A549 (cell line): Measurements from ENCODE around the gene KIF1B. TPM values are rescaled to one million over a fixed set of nuclear protein-coding genes. Genes with fewer than 3 reads are reported as not detected.

ENCODE experiments used
- ATAC-seq, 2 experiments: fragments of 200-7000 bp in 1 of 2; fragments of >200 bp in 1 of 2; cut with Nextera tagmentation in 1 of 2; cut with Tn5 transposase in 1 of 2; 3 replicates each; pipeline versions ENCODE4 v1.8.0 to v1.9.1; 2018 to 2020; ENCODE audit warnings: mild to moderate bottlenecking in 1 of 2, moderate library complexity in 1 of 2
- CTCF ChIA-PET: fragments of 300-600 bp; sonication (Branson Sonifier 250); formaldehyde crosslinking; extraction: SDS; loops from one replicate; lab custom pipeline; 2021; ENCODE audit warnings: antibody characterized with exemption, inconsistent platforms; lab: Yijun Ruan, JAX
- POLR2A ChIA-PET: fragments of 350-600 bp; formaldehyde crosslinking; extraction: SDS; loops from one replicate; lab custom pipeline; 2021; ENCODE audit warnings: antibody characterized with exemption, inconsistent platforms; lab: Yijun Ruan, JAX
- DNase-seq, 2 experiments: peaks; one replicate each; pipeline versions ENCODE4 v3.0.0 to v3.0.0-alpha.2; 2011 to 2016; ENCODE audit warnings: low read depth in 1 of 2, low spot score in 1 of 2
- FAIRE-seq: peaks from 2 replicates; lab custom pipeline; 2011; peaks lifted over from hg19 to GRCh38; lab: Jason Lieb, UNC
- H3K27ac ChIP-seq, 2 experiments: fragments of >200 bp; sonication (Bioruptor Twin); formaldehyde crosslinking; 3 replicates each; pipeline ENCODE4 v1.5.1; 2016 to 2017
- H3K4me1 ChIP-seq: fragments of >200 bp; sonication (Bioruptor Twin); formaldehyde crosslinking; 3 replicates; pipeline ENCODE4 v1.6.1; 2016
- H3K4me2 ChIP-seq: fragments of >200 bp; sonication (Bioruptor Twin); formaldehyde crosslinking; 3 replicates; pipeline ENCODE4 v1.6.1; 2016
- H3K4me3 ChIP-seq: fragments of >200 bp; sonication (Bioruptor Twin); formaldehyde crosslinking; 3 replicates; pipeline ENCODE4 v1.5.1; 2016
- H3K9me3 ChIP-seq: fragments of >200 bp; sonication (Bioruptor Twin); formaldehyde crosslinking; 3 replicates; pipeline ENCODE4 v1.6.1; 2016
- BHLHE40 ChIP-seq: IDR thresholded peaks from 2 replicates; pipeline ENCODE4 v1.6.1; 2012; ENCODE audit warnings: low read depth, low read length, inconsistent platforms
- CBX8 ChIP-seq: fragments of 200-600 bp; sonication (generic); IDR thresholded peaks from 2 replicates; pipeline ENCODE4 v1.6.1; 2016
- CHD4 ChIP-seq: fragments of 200-600 bp; sonication (generic); IDR thresholded peaks from 2 replicates; pipeline ENCODE4 v1.6.1; 2016; ENCODE audit warnings: antibody characterized with exemption, mild to moderate bottlenecking, borderline replicate concordance
- EHF ChIP-seq: fragments of 250-450 bp; sonication (Bioruptor Pico); IDR thresholded peaks from 2 replicates; pipeline ENCODE4 v1.5.0; 2020; ENCODE audit warnings: mild to moderate bottlenecking
- FOXS1 ChIP-seq: fragments of 250-450 bp; sonication (Bioruptor Pico); IDR thresholded peaks from 2 replicates; pipeline ENCODE4 v1.5.0; 2020; ENCODE audit warnings: mild to moderate bottlenecking, moderate library complexity
- KDM5A ChIP-seq: fragments of 200-600 bp; sonication (generic); IDR thresholded peaks from 2 replicates; pipeline ENCODE4 v1.6.1; 2016; ENCODE audit warnings: antibody characterized with exemption, mild to moderate bottlenecking
- MAFK ChIP-seq: fragments of 450-650 bp; IDR thresholded peaks from 2 replicates; pipeline ENCODE4 v1.6.1; 2014; ENCODE audit not compliant: partially characterized antibody
- PHF8 ChIP-seq: fragments of 200-600 bp; sonication (generic); IDR thresholded peaks from 2 replicates; pipeline ENCODE4 v1.6.1; 2016; ENCODE audit warnings: low read depth, mild to moderate bottlenecking, antibody characterized with exemption, moderate library complexity, borderline replicate concordance
- POLR2AphosphoS2 ChIP-seq: conservative IDR thresholded peaks from 2 replicates; pipeline ENCODE4 v1.6.1; 2012; ENCODE audit warnings: low read length, improper control_type of control experiment, inconsistent platforms
- RARB ChIP-seq: fragments of 250-450 bp; sonication (Bioruptor Pico); IDR thresholded peaks from 2 replicates; pipeline ENCODE4 v1.8.0; 2021; ENCODE audit warnings: mild to moderate bottlenecking, moderate library complexity
- RCOR1 ChIP-seq: fragments of 150-350 bp; IDR thresholded peaks from 2 replicates; pipeline ENCODE4 v1.6.1; 2014; ENCODE audit warnings: antibody characterized with exemption, low read length, low read depth
- RFX5 ChIP-seq: fragments of 450-650 bp; IDR thresholded peaks from 2 replicates; pipeline ENCODE4 v1.7.1; 2014; ENCODE audit warnings: antibody characterized with exemption, mild to moderate bottlenecking, moderate library complexity
- SREBF2 ChIP-seq: fragments of 450-650 bp; IDR thresholded peaks from 2 replicates; pipeline ENCODE4 v1.6.1; 2014; ENCODE audit warnings: mild to moderate bottlenecking, moderate library complexity
- ZSCAN20 ChIP-seq: fragments of 250-450 bp; sonication (Bioruptor Pico); IDR thresholded peaks from 2 replicates; pipeline ENCODE4 v1.8.0; 2022; ENCODE audit warnings: mild to moderate bottlenecking, moderate library complexity
- WGBS: methylation state at CpG from one replicate; pipeline ENCODE4 v1.1.6; 2017; ENCODE audit errors: missing lambda C conversion rate; 5-methylcytosine and 5-hydroxymethylcytosine counted together
- polyA plus RNA-seq, 4 experiments: library from polyadenylated mRNA; depleted of rRNA in 3 of 4; stranded (reverse); fragments of >200 nt; fragmentation: RNase III in 1 of 4; extraction: RNeasy Plus Mini Kit Qiagen cat#74134 plus additional on column Dnase treatment in 1 of 4; gene quantifications; 2 replicates in 3 of 4; 3 replicates in 1 of 4; pipeline ENCODE4 v1.2.3, GENCODE V29; 2011 to 2017
- TF ChIP-seq, protein P1 (sequence below): fragments of 200-600 bp; sonication (generic); IDR thresholded peaks from 2 replicates; pipeline ENCODE4 v1.6.1; 2016; ENCODE audit warnings: antibody characterized with exemption, mild to moderate bottlenecking, moderate library complexity
- TF ChIP-seq, protein P2 (sequence below): IDR thresholded peaks from 2 replicates; pipeline ENCODE4 v1.6.1; 2012; ENCODE audit warnings: low read depth, borderline replicate concordance
- TF ChIP-seq, protein P3 (sequence below): fragments of >200 bp; sonication (Bioruptor Twin); formaldehyde crosslinking; IDR thresholded peaks from 2 replicates; pipeline ENCODE4 v1.6.1; 2016
- TF ChIP-seq, protein P4 (sequence below): fragments of 450-650 bp; IDR thresholded peaks from 2 replicates; pipeline ENCODE4 v1.6.1; 2014; ENCODE audit warnings: antibody characterized with exemption
- TF ChIP-seq, protein P5 (sequence below): fragments of >200 bp; sonication (Bioruptor Twin); formaldehyde crosslinking; IDR thresholded peaks from 3 replicates; pipeline ENCODE4 v1.6.1; 2016
- TF ChIP-seq, protein P6 (sequence below): fragments of 250-450 bp; sonication (Bioruptor Pico); IDR thresholded peaks from 2 replicates; pipeline ENCODE4 v1.5.0; 2021; ENCODE audit warnings: mild to moderate bottlenecking, moderate library complexity, borderline replicate concordance
- TF ChIP-seq, protein P7 (sequence below): IDR thresholded peaks from 2 replicates; pipeline ENCODE4 v1.6.1; 2012
- TF ChIP-seq, protein P8 (sequence below): fragments of >200 bp; sonication (Bioruptor Twin); formaldehyde crosslinking; IDR thresholded peaks from 3 replicates; pipeline ENCODE4 v1.5.1; 2016

KIF1B gene
- polyA plus RNA-seq, 2 of the 4 experiments (the other 2 are of a cell fraction), result 9.8 to 18.3 TPM

DNA sequence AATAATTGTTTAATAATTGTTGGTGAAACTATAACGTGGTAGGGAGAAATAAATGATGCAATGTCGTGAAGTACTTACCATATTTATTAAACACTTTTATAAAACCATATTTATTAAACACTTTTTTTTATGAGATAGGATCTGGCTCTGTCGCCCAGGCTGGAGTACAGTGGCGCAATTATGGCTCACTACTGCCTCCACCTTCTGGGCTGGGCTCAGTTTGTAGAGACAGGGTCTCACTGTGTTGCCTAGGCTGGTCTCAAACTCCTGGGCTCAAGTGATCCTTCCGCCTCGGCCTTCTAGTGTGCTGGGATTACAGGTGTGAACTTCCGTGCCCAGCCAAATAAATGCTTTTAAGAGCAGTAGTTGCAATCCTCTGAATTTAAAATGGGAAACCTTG, 112.5 kb downstream of the KIF1B start (continued):
- TF ChIP-seq, protein P1, sequence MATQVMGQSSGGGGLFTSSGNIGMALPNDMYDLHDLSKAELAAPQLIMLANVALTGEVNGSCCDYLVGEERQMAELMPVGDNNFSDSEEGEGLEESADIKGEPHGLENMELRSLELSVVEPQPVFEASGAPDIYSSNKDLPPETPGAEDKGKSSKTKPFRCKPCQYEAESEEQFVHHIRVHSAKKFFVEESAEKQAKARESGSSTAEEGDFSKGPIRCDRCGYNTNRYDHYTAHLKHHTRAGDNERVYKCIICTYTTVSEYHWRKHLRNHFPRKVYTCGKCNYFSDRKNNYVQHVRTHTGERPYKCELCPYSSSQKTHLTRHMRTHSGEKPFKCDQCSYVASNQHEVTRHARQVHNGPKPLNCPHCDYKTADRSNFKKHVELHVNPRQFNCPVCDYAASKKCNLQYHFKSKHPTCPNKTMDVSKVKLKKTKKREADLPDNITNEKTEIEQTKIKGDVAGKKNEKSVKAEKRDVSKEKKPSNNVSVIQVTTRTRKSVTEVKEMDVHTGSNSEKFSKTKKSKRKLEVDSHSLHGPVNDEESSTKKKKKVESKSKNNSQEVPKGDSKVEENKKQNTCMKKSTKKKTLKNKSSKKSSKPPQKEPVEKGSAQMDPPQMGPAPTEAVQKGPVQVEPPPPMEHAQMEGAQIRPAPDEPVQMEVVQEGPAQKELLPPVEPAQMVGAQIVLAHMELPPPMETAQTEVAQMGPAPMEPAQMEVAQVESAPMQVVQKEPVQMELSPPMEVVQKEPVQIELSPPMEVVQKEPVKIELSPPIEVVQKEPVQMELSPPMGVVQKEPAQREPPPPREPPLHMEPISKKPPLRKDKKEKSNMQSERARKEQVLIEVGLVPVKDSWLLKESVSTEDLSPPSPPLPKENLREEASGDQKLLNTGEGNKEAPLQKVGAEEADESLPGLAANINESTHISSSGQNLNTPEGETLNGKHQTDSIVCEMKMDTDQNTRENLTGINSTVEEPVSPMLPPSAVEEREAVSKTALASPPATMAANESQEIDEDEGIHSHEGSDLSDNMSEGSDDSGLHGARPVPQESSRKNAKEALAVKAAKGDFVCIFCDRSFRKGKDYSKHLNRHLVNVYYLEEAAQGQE, result no peak
- TF ChIP-seq RCOR1 (no peak), RFX5 (no peak)
- TF ChIP-seq, protein P2, sequence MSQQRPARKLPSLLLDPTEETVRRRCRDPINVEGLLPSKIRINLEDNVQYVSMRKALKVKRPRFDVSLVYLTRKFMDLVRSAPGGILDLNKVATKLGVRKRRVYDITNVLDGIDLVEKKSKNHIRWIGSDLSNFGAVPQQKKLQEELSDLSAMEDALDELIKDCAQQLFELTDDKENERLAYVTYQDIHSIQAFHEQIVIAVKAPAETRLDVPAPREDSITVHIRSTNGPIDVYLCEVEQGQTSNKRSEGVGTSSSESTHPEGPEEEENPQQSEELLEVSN, result no peak
- TF ChIP-seq, all 56 proteins: peak for 0

DNA sequence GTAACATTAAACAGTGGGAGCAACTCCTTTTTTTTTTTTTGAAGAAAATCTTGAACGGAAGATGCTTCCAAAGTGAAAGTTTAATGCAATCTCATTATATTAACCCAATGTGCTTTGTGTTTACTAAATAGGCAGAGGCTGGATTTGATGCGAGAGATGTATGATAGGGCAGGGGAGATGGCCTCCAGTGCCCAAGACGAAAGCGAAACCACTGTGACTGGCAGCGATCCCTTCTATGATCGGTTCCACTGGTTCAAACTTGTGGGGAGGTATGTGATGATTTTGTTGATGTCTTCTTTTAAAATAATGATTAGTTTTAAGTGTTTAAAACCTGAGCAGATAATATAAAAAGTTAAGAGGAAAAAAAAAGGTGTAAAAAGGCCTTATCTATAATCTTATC, 114.3 kb downstream of the KIF1B start:
- Histone ChIP-seq H3K27ac (no peak overlapping the region), H3K9me3 (no peaks in the 10 kb centered on the region), H3K4me3 (no peak overlapping the region), H3K4me1 (0 out of 3 replicates have a peak, but pooled peaks cover 6% of the 10 kb centered on the region), H3K4me2 (no peak overlapping the region)
- DNase-seq (no peak), FAIRE-seq (no peak), ATAC-seq (no peak)
- CTCF ChIA-PET, result no interaction called here
- POLR2A ChIA-PET, result no interaction called here
- WGBS, result 89% methylated on average over 6 of the region's 6 CpGs
- TF ChIP-seq FOXS1 (no peak), BHLHE40 (no peak), EHF (CRISPR knock-in tag) (no peak), SREBF2 (no peak), MAFK (no peak), POLR2AphosphoS2 (no peak), CBX8 (no peak), CHD4 (no peak)
- TF ChIP-seq, protein P3, sequence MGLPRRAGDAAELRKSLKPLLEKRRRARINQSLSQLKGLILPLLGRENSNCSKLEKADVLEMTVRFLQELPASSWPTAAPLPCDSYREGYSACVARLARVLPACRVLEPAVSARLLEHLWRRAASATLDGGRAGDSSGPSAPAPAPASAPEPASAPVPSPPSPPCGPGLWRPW, result no peak
- TF ChIP-seq, protein P4, sequence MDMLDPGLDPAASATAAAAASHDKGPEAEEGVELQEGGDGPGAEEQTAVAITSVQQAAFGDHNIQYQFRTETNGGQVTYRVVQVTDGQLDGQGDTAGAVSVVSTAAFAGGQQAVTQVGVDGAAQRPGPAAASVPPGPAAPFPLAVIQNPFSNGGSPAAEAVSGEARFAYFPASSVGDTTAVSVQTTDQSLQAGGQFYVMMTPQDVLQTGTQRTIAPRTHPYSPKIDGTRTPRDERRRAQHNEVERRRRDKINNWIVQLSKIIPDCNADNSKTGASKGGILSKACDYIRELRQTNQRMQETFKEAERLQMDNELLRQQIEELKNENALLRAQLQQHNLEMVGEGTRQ, result no peak
- TF ChIP-seq, protein P5, sequence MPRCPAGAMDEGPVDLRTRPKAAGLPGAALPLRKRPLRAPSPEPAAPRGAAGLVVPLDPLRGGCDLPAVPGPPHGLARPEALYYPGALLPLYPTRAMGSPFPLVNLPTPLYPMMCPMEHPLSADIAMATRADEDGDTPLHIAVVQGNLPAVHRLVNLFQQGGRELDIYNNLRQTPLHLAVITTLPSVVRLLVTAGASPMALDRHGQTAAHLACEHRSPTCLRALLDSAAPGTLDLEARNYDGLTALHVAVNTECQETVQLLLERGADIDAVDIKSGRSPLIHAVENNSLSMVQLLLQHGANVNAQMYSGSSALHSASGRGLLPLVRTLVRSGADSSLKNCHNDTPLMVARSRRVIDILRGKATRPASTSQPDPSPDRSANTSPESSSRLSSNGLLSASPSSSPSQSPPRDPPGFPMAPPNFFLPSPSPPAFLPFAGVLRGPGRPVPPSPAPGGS, result no peak

DNA sequence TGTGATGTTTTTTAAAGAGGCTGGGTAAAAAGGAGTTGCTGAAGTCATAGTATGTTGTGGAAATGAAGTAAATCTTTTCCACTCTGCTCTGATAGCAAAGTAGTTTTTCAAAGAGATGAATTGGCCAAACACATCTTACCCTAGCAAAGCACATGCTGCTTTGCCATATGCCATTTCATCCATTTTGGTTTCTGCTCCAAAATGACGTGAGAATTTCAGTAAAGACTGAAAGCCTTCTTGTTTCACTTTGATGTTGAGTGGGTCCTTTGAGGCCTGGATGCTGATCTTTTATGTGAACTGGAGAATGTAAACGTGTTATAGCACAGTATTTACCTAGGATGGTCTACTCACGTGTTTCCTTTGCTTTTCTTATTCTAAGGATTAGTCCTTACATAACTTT, 115.2 kb downstream of the KIF1B start:
- ATAC-seq (no peak), FAIRE-seq (no peak), DNase-seq (no peak)
- Histone ChIP-seq H3K27ac (no peak overlapping the region), H3K4me1 (no peaks in the 10 kb centered on the region), H3K4me3 (no peak overlapping the region), H3K4me2 (no peak overlapping the region), H3K9me3 (no peaks in the 10 kb centered on the region)
- CTCF ChIA-PET, result interaction anchor here (1.1 kb wide), 1 partner anchor 13 kb away, joined by 3 read pairs; no protein-coding TSS in a partner anchor
- TF ChIP-seq RARB (CRISPR knock-in tag), result no peak
- no peak for TF ChIP-seq PHF8
- TF ChIP-seq ZSCAN20 (CRISPR knock-in tag), result no peak
- TF ChIP-seq, protein P6, sequence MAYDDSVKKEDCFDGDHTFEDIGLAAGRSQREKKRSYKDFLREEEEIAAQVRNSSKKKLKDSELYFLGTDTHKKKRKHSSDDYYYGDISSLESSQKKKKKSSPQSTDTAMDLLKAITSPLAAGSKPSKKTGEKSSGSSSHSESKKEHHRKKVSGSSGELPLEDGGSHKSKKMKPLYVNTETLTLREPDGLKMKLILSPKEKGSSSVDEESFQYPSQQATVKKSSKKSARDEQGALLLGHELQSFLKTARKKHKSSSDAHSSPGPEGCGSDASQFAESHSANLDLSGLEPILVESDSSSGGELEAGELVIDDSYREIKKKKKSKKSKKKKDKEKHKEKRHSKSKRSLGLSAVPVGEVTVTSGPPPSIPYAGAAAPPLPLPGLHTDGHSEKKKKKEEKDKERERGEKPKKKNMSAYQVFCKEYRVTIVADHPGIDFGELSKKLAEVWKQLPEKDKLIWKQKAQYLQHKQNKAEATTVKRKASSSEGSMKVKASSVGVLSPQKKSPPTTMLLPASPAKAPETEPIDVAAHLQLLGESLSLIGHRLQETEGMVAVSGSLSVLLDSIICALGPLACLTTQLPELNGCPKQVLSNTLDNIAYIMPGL (CRISPR knock-in tag), result no peak
- TF ChIP-seq, protein P7, sequence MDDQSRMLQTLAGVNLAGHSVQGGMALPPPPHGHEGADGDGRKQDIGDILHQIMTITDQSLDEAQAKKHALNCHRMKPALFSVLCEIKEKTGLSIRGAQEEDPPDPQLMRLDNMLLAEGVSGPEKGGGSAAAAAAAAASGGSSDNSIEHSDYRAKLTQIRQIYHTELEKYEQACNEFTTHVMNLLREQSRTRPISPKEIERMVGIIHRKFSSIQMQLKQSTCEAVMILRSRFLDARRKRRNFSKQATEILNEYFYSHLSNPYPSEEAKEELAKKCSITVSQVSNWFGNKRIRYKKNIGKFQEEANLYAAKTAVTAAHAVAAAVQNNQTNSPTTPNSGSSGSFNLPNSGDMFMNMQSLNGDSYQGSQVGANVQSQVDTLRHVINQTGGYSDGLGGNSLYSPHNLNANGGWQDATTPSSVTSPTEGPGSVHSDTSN, result no peak
- TF ChIP-seq, protein P8, sequence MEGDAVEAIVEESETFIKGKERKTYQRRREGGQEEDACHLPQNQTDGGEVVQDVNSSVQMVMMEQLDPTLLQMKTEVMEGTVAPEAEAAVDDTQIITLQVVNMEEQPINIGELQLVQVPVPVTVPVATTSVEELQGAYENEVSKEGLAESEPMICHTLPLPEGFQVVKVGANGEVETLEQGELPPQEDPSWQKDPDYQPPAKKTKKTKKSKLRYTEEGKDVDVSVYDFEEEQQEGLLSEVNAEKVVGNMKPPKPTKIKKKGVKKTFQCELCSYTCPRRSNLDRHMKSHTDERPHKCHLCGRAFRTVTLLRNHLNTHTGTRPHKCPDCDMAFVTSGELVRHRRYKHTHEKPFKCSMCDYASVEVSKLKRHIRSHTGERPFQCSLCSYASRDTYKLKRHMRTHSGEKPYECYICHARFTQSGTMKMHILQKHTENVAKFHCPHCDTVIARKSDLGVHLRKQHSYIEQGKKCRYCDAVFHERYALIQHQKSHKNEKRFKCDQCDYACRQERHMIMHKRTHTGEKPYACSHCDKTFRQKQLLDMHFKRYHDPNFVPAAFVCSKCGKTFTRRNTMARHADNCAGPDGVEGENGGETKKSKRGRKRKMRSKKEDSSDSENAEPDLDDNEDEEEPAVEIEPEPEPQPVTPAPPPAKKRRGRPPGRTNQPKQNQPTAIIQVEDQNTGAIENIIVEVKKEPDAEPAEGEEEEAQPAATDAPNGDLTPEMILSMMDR, result no peak
- no peak for TF ChIP-seq KDM5A
- 78% methylated on average over 3 of the region's 3 CpGs for WGBS
- POLR2A ChIA-PET, result no interaction called here
